Heart right ventricle (tissue), 16 donors: ENCODE measurements around the gene SRD5A1. TPM values are rescaled to one million over a fixed set of nuclear protein-coding genes. Genes with fewer than 3 reads are reported as not detected.
"Not testable (repeated sequence)": the region's sequence is repeated elsewhere in the genome, so short reads cannot be mapped to it uniquely, and the experiment has no call there.

Experiments
- ATAC-seq, 8 donors: fragments of 200-7000 bp; cut with Tn5 transposase; one replicate each; pipeline ENCODE4 v1.9.1; 2020; ENCODE audit warnings: mild to moderate bottlenecking in 8 of 8, moderate library complexity in 8 of 8, moderate number of reproducible peaks in 1 of 8
- DNase-seq, 2 donors: peaks; one replicate each; pipeline ENCODE4 v3.0.0-alpha.2; 2020
- H3K27ac ChIP-seq, 10 donors: fragments of 200-600 bp; sonication (generic) in 2 of 10; one replicate each; pipeline versions ENCODE4 v1.5.0 to v1.8.0; 2020 to 2022; ENCODE audit warnings: mild to moderate bottlenecking in 3 of 10
- H3K27me3 ChIP-seq, 7 donors: fragments of 200-600 bp; one replicate each; pipeline ENCODE4 v1.8.0; 2021 to 2022; ENCODE audit warnings: mild to moderate bottlenecking in 2 of 7
- H3K36me3 ChIP-seq, 9 donors: fragments of 200-600 bp; sonication (generic) in 1 of 9; one replicate each; pipeline versions ENCODE4 v1.5.0 to v1.8.0; 2020 to 2022; ENCODE audit warnings: mild to moderate bottlenecking in 2 of 9
- H3K4me1 ChIP-seq, 9 donors: fragments of 200-600 bp; sonication (generic) in 1 of 9; one replicate each; pipeline versions ENCODE4 v1.5.0 to v1.8.0; 2020 to 2022; ENCODE audit warnings: mild to moderate bottlenecking in 4 of 9
- H3K4me3 ChIP-seq, 10 donors: fragments of 200-600 bp; sonication (generic) in 2 of 10; one replicate each; pipeline versions ENCODE4 v1.5.0 to v1.8.0; 2020 to 2022; ENCODE audit warnings: mild to moderate bottlenecking in 7 of 10, moderate library complexity in 2 of 10
- H3K9me3 ChIP-seq, 11 donors: fragments of 200-600 bp in 10 of 11; sonication (generic) in 2 of 11; one replicate each; pipeline versions ENCODE4 v1.5.0 to v1.8.0; 2013 to 2022; ENCODE audit warnings: mild to moderate bottlenecking in 2 of 11, control low read depth in 1 of 11, moderate library complexity in 1 of 11
- CTCF ChIP-seq, 9 donors: fragments of 200-600 bp; sonication (generic) in 2 of 9; IDR thresholded peaks; one replicate each; pipeline versions ENCODE4 v1.5.0 to v1.8.0; 2021 to 2022; ENCODE audit warnings: antibody characterized with exemption in 9 of 9, mild to moderate bottlenecking in 5 of 9, moderate library complexity in 1 of 9
- WGBS, 2 donors: extraction: QIAGEN DNeasy Blood & Tissue Kit; methylation state at CpG; one replicate each; pipeline ENCODE4 v1.1.7; 2013; ENCODE audit warnings: inconsistent platforms in 1 of 2; 5-methylcytosine and 5-hydroxymethylcytosine counted together
- intact Hi-C, 10 donors: fragments of 100-400 bp; cut with DNase I; formaldehyde crosslinking; loops; one replicate each; pipeline versions ENCODE4 v1.11.1 to v1.14.2; 2022
- polyA plus RNA-seq, 2 donors: library from polyadenylated mRNA; stranded (reverse); fragments of 200-250 nt; gene quantifications; one replicate each; pipeline ENCODE4 v1.2.3, GENCODE V29; 2013
- total RNA-seq, 10 donors: library from RNA; stranded (reverse); fragmentation: NEBNext Ultra II Directional in 3 of 10; extraction: Animal tissue kit (Norgen Biotek cat#: 25700) in 3 of 10; gene quantifications; one replicate each; pipeline versions ENCODE4 v1.2.1 to v1.2.4, GENCODE V29; 2021 to 2023
- donor health status: Arrhythmogenic right ventricular cardiomyopathy.
- donor health status: ischemic (EF 13 %, LVEDD 7.1; RV severe dilation, severe dysfunction).
- donor health status: healthy with polysubstance abuse.
- donor health status: DM: no; HTN: yes; CAD: no.
- donor health status: DM: no; HTN: no; CAD: no.
- donor health status: ischemic (EF 25% LVEDD 6.9; RV normal size, moderate dysfunction).
- donor health status: ischemic (EF 25% LVEDD 5.7; RV mildly dilated, moderate dysfunction).
- donor health status: healthy.
- donor health status: DM: yes; HTN: yes; CAD: no.
- donor health status: Ischemic cardiomyopathy.
- donor health status: ischemic (EF 35%, LVEDD 5.7; RV mildly dilated, moderate dysfunction).
- donor health status: nonischemic (EF 11% LVEDD 7.7; RV severe dilation, severe dysfunction).
- donor health status: DM: yes; HTN: yes; CAD: no.
- donor health status: PGD.
- donor health status: ischemic (EF 29% LVEDD 5.4; RV normal size, mild dysfunction).
- donor health status: nonischemic (EF 23%, LVEDD 6.1; RV moderate dilation, normal function).

Gene SRD5A1
- total and polyA plus RNA-seq, 12 donors = 1.0 to 5.5 (median 3.1) TPM

DNA sequence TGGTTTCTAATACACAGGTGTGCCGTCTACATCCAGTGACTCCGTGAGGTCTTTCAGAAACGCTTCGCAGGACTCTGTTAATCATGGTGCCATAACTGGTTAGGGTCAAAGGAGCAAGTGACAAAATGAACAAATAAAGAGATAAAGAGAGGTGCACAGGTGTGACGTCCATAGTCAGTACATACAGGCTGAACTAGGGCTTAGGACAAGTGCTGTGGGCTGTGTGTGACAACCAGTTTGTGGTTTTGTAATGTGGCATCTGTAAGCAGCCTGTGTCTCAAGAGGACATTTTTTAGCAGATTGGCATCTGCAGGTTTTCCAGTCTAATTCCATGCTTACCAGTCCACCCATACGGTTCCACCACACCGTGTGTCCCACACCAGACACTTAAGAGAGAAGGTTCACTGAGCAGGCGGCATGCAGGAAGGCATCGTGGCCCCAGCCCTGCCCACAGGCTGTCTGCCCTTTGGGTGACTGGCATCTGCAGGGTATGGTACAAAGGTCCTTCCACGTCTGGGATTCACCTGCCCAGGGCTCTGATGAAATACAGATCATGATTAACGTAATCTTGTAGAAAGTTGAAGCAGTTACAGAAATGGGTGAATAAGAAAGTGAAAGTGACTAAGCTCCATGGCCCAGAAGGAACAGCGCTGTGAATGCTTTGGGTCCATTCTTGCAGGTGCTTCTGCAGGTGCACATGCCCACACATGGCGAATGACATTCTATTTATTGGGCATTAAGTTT is 26.9 kb downstream of the SRD5A1 start:
- Histone ChIP-seq H3K27ac (no peak overlapping the region), H3K27me3 (no peaks in the 10 kb centered on the region), H3K4me3 (no peak overlapping the region), H3K36me3 (peaks cover 0 to 74% (median 23%) of the 10 kb centered on the region in 9 donors), H3K9me3 (peaks cover 0 to 23% (median 14%) of the 10 kb centered on the region in 11 donors), H3K4me1 (no peaks in the 10 kb centered on the region)
- WGBS, 2 donors = 96% methylated on average over 13 of the region's 13 CpGs
- TF ChIP-seq CTCF (IDR thresholded peaks at IDR 0.05) = no peak
- no peak for ATAC-seq
- no peak for DNase-seq
- intact Hi-C loops = no loop called here

DNA sequence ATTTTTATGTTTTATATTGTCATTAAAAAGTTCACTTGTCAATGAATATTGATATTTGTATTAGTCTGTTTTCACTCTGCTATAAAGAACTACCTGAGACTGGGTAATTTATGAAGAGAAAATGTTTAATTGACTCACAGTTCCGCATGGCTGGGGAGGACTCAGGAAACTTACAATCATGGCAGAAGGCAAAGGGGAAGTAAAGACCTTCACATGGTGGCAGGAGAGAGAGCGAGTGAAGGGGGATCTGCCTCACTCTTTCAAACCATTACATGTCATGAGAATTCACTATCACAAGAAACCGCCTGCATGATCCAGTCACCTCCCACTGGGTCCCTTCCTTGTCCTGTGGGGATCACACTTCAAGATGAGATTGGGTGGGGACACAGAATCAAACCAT is 27.4 kb downstream of the SRD5A1 start:
- H3K27ac ChIP-seq = no peak overlapping the region
- intact Hi-C loops = no loop called here
- no peak for TF ChIP-seq CTCF (IDR thresholded peaks at IDR 0.05)
- H3K4me1 ChIP-seq = no peaks in the 10 kb centered on the region
- WGBS, 2 donors = 94 to 98% methylated on average over 3 of the region's 3 CpGs
- peaks cover 0 to 74% (median 20%) of the 10 kb centered on the region in 9 donors for H3K36me3 ChIP-seq
- DNase-seq = no peak
- no peaks in the 10 kb centered on the region for H3K27me3 ChIP-seq
- no peak for ATAC-seq
- H3K9me3 ChIP-seq = peaks cover 0 to 21% (median 14%) of the 10 kb centered on the region in 11 donors
- H3K4me3 ChIP-seq = no peak overlapping the region

- Histone ChIP-seq H3K27me3 (no peaks in the 10 kb centered on the region), H3K4me3 (no peak overlapping the region), H3K27ac (no peak overlapping the region), H3K9me3 (no peaks in the 10 kb centered on the region), H3K36me3 (peaks cover 0 to 43% (median 0%) of the 10 kb centered on the region in 9 donors), H3K4me1 (no peaks in the 10 kb centered on the region)
- no peak for DNase-seq
- WGBS, 2 donors = 90 to 94% methylated on average over 15 of the region's 15 CpGs
- no peak for TF ChIP-seq CTCF (IDR thresholded peaks at IDR 0.05)
- intact Hi-C loops = no loop called here
- ATAC-seq = no peak
Observed at GRCh38 chr5:6666762-6667161, 33.5 kb downstream of the SRD5A1 start.

- Histone ChIP-seq H3K36me3 (peaks cover 0 to 42% (median 0%) of the 10 kb centered on the region in 9 donors), H3K27ac (no peak overlapping the region), H3K27me3 (no peaks in the 10 kb centered on the region), H3K4me1 (no peaks in the 10 kb centered on the region), H3K9me3 (no peaks in the 10 kb centered on the region), H3K4me3 (no peak overlapping the region)
- no peak for TF ChIP-seq CTCF (IDR thresholded peaks at IDR 0.05)
- intact Hi-C loops = no loop called here
- ATAC-seq (no peak), DNase-seq (no peak)
- WGBS, 2 donors = 94% methylated on average over 5 of the region's 5 CpGs
Observed at GRCh38 chr5:6667648-6668047, 34.4 kb downstream of the SRD5A1 start.

DNA sequence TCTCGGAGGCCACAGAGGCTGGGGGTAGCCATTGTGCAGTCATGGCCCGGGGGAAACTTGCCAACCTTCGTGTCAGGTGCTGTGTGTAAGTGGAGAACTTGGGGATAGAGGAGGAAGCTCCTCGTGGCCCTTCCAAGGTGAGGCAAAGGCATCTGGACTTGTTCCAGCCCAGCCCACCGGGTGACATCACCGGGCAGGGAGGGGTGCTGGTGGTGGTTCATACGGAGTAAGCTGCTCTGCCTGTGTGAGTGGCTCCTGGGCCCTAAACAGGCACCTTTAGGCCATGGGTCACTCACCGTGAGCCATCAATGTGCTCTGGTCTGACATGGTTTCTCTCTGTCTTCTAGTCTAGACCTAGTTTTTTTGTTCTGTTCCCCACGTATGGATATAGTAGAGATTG is 35.5 kb downstream of the SRD5A1 start:
- H3K4me1 ChIP-seq, H3K27ac ChIP-seq, intact Hi-C loops, H3K4me3 ChIP-seq, H3K9me3 ChIP-seq, H3K27me3 ChIP-seq, ATAC-seq, DNase-seq: not testable (repeated sequence)
- WGBS, 2 donors = 79 to 85% methylated on average over 9 of the region's 9 CpGs
- H3K36me3 ChIP-seq = peaks cover 0 to 31% (median 0%) of the 10 kb centered on the region in 9 donors
